Stimulated activated CD4-positive, alpha-beta T cell treated with anti-CD3 and anti-CD28 coated beads, Interleukin-12 subunit alpha, Interleukin-12 subunit beta, amount 100 ng/mL, for 24 hours (primary cell): ENCODE measurements around the gene PNPLA2.

ENCODE experiments used
- DNase-seq, 2 experiments: peaks; one replicate each; pipeline ENCODE4 v3.0.0-alpha.2; 2020; ENCODE audit warnings: low read depth in 2 of 2

Gene PNPLA2

GRCh38 chr11:783581-784015, 35.1 kb upstream of the PNPLA2 start:
- DNase-seq: no peak

- no peak for DNase-seq
These were observed 32.3 kb upstream of the PNPLA2 start for GRCh38 chr11:786235-787083.

- no peak for DNase-seq
These were observed 31.5 kb upstream of the PNPLA2 start for GRCh38 chr11:787084-787675.

- no peak for DNase-seq
These were observed 30.6 kb upstream of the PNPLA2 start for GRCh38 chr11:788009-788640.

GRCh38 chr11:788953-789940, 29.5 kb upstream of the PNPLA2 start:
- no peak for DNase-seq

- DNase-seq: no peak
These were observed 28.8 kb upstream of the PNPLA2 start, which contains the start of gene CEND1 for GRCh38 chr11:789943-790342. TSS of gene CEND1 (minus strand) at chr11:790090. CDS start at chr11:788576, 1,514 bp downstream.

GRCh38 chr11:790721-791564, 27.8 kb upstream of the PNPLA2 start:
- no peak for DNase-seq

GRCh38 chr11:791658-792534, 26.8 kb upstream of the PNPLA2 start:
- no peak for DNase-seq

GRCh38 chr11:792535-792821, 26.2 kb upstream of the PNPLA2 start:
- no peak for DNase-seq

- DNase-seq: no peak
These were observed 25.8 kb upstream of the PNPLA2 start for GRCh38 chr11:792873-793272.

- no peak for DNase-seq
These were observed 25.2 kb upstream of the PNPLA2 start for GRCh38 chr11:793556-793955.

GRCh38 chr11:794013-794765, 24.5 kb upstream of the PNPLA2 start:
- DNase-seq: no peak

- DNase-seq: no peak
These were observed 23.7 kb upstream of the PNPLA2 start for GRCh38 chr11:794766-795633.

- peak; percentile 67 to 81 for DNase-seq
These were observed 22.8 kb upstream of the PNPLA2 start for GRCh38 chr11:795634-796564.

- DNase-seq: no peak
These were observed 22.0 kb upstream of the PNPLA2 start for GRCh38 chr11:796565-797295.
